Right lobe of liver (tissue), 6 donors: ENCODE data around the gene TBXAS1. TPM values are rescaled to one million over a fixed set of nuclear protein-coding genes. Genes with fewer than 3 reads are reported as not detected.
"Not testable (repeated sequence)": the region's sequence is repeated elsewhere in the genome, so short reads cannot be mapped to it uniquely, and the experiment has no call there.

Experiments used
- ATAC-seq, 4 donors: fragments of 200-7000 bp; cut with Tn5 transposase; one replicate each; pipeline ENCODE4 v1.9.1; 2020; ENCODE audit warnings: mild to moderate bottlenecking in 4 of 4, moderate library complexity in 4 of 4
- DNase-seq, 3 donors: peaks; one replicate each; pipeline ENCODE4 v3.0.0-alpha.2; 2020
- H3K27ac ChIP-seq, 3 donors: fragments of 200-600 bp; one replicate each; pipeline ENCODE4 v1.8.0; 2022
- H3K27me3 ChIP-seq, 2 donors: fragments of 200-600 bp; one replicate each; pipeline ENCODE4 v1.8.0; 2022
- H3K36me3 ChIP-seq, 4 donors: fragments of 200-600 bp; sonication (generic) in 1 of 4; one replicate each; pipeline versions ENCODE4 v1.5.1 to v1.8.0; 2017 to 2022; ENCODE audit warnings: control low read depth in 1 of 4
- H3K4me1 ChIP-seq, 4 donors: fragments of 200-600 bp; sonication (generic) in 1 of 4; one replicate each; pipeline versions ENCODE4 v1.5.1 to v1.8.0; 2017 to 2022; ENCODE audit warnings: control low read depth in 1 of 4
- H3K4me3 ChIP-seq, 3 donors: fragments of 200-600 bp; one replicate each; pipeline ENCODE4 v1.8.0; 2022
- H3K9me3 ChIP-seq, 4 donors: fragments of 200-600 bp; sonication (generic) in 1 of 4; one replicate each; pipeline versions ENCODE4 v1.5.1 to v1.8.0; 2017 to 2022; ENCODE audit warnings: control low read depth in 1 of 4
- CTCF ChIP-seq, 4 donors: fragments of 200-600 bp in 3 of 4; fragments of 450-650 bp in 1 of 4; IDR thresholded peaks; one replicate each; pipeline versions ENCODE4 v1.5.1 to v1.8.0; 2016 to 2022; ENCODE audit warnings: antibody characterized with exemption in 4 of 4, mild to moderate bottlenecking in 2 of 4
- POLR2A ChIP-seq: fragments of 450-650 bp; IDR thresholded peaks from one replicate; pipeline ENCODE4 v1.6.1; 2017; ENCODE audit warnings: antibody characterized with exemption, mild to moderate bottlenecking
- WGBS: methylation state at CpG from one replicate; pipeline ENCODE4 v1.1.6; 2018; ENCODE audit warnings: low coverage, low lambda C conversion rate; ENCODE audit not compliant: insufficient coverage; ENCODE audit errors: missing lambda C conversion rate; 5-methylcytosine and 5-hydroxymethylcytosine counted together
- intact Hi-C, 2 donors: fragments of 100-400 bp; cut with DNase I; formaldehyde crosslinking; loops; one replicate each; pipeline versions ENCODE4 v1.11.2 to v1.14.1; 2022
- total RNA-seq, 6 experiments: library from RNA; depleted of rRNA in 2 of 6; stranded (reverse); fragments of >200 nt in 2 of 6; fragmentation: NEBNext Ultra II Directional in 3 of 6; extraction: Animal tissue kit (Norgen Biotek cat#: 25700) in 3 of 6; gene quantifications; one replicate each; pipeline versions ENCODE4 v1.1.0 to v1.2.4, GENCODE V29; 2016 to 2023
- donor health status: DM: no; HTN: yes; CAD: no.
- donor health status: DM: no; HTN: no; CAD: no.
- donor health status: DM: no; HTN: no; CAD: no.
- donor health status: DM: no; HTN: yes; CAD: no.
- donor health status: DM: no; HTN: yes; CAD: no.

The TBXAS1 gene
- total RNA-seq, 6 experiments from 2014 or later = 7.6 to 15.6 (median 12.2) TPM

- intact Hi-C loops = no loop called here
- no peak for ATAC-seq
- DNase-seq = no peak
- H3K27ac ChIP-seq = no peak overlapping the region
- no peaks in the 10 kb centered on the region for H3K4me1 ChIP-seq
- no peaks in the 10 kb centered on the region for H3K9me3 ChIP-seq
- WGBS = 62% methylated on average over 3 of the region's 3 CpGs
- H3K4me3 ChIP-seq = no peak overlapping the region
- no peaks in the 10 kb centered on the region for H3K27me3 ChIP-seq
- H3K36me3 ChIP-seq = no peaks in the 10 kb centered on the region
- TF ChIP-seq POLR2A (no peak), CTCF (IDR thresholded peaks at IDR 0.05) (no peak)
These were observed 95.4 kb downstream of the TBXAS1 start for GRCh38 chr7:139924461-139924860.

- 81% methylated on average over 8 of the region's 8 CpGs for WGBS
- DNase-seq, intact Hi-C loops, H3K27me3 ChIP-seq, H3K4me1 ChIP-seq, ATAC-seq, H3K4me3 ChIP-seq, H3K9me3 ChIP-seq, H3K27ac ChIP-seq, H3K36me3 ChIP-seq: not testable (repeated sequence)
These were observed 100.2 kb downstream of the TBXAS1 start for GRCh38 chr7:139929221-139929620.

GRCh38 chr7:139930286-139930965, 101.4 kb downstream of the TBXAS1 start:
- TF ChIP-seq CTCF (IDR thresholded peaks at IDR 0.05) (no peak), POLR2A (no peak)
- ATAC-seq (no peak), DNase-seq (no peak)
- Histone ChIP-seq H3K27ac (no peak overlapping the region), H3K9me3 (no peaks in the 10 kb centered on the region), H3K4me3 (no peak overlapping the region), H3K36me3 (no peaks in the 10 kb centered on the region), H3K4me1 (no peaks in the 10 kb centered on the region), H3K27me3 (no peaks in the 10 kb centered on the region)
- WGBS = 76% methylated on average over 3 of the region's 6 CpGs
- intact Hi-C loops = no loop called here

- no peak for DNase-seq
- TF ChIP-seq CTCF (IDR thresholded peaks at IDR 0.05) (no peak), POLR2A (no peak)
- H3K27me3 ChIP-seq = no peaks in the 10 kb centered on the region
- WGBS = 52% methylated on average over 8 of the region's 8 CpGs
- no peaks in the 10 kb centered on the region for H3K36me3 ChIP-seq
- intact Hi-C loops = no loop called here
- no peak overlapping the region for H3K27ac ChIP-seq
- H3K4me3 ChIP-seq = no peak overlapping the region
- no peaks in the 10 kb centered on the region for H3K4me1 ChIP-seq
- no peaks in the 10 kb centered on the region for H3K9me3 ChIP-seq
- no peak for ATAC-seq
These were observed 102.3 kb downstream of the TBXAS1 start for GRCh38 chr7:139931190-139931934.

- intact Hi-C loops = no loop called here
- DNase-seq (no peak), ATAC-seq (no peak)
- no peaks in the 10 kb centered on the region for H3K4me1 ChIP-seq
- no peak overlapping the region for H3K4me3 ChIP-seq
- H3K9me3 ChIP-seq = no peaks in the 10 kb centered on the region
- H3K36me3 ChIP-seq = no peaks in the 10 kb centered on the region
- H3K27me3 ChIP-seq = no peaks in the 10 kb centered on the region
- H3K27ac ChIP-seq = no peak overlapping the region
- no peak for TF ChIP-seq CTCF (IDR thresholded peaks at IDR 0.05)
- TF ChIP-seq POLR2A = no peak
These were observed 103.5 kb downstream of the TBXAS1 start for GRCh38 chr7:139932531-139932930.
